Heart right ventricle (tissue), 16 donors: ENCODE data around the gene HDAC9. TPM values are rescaled to one million over a fixed set of nuclear protein-coding genes. Genes with fewer than 3 reads are reported as not detected.

Experiments used
- ATAC-seq, 8 donors: fragments of 200-7000 bp; cut with Tn5 transposase; one replicate each; pipeline ENCODE4 v1.9.1; 2020; ENCODE audit warnings: mild to moderate bottlenecking in 8 of 8, moderate library complexity in 8 of 8, moderate number of reproducible peaks in 1 of 8
- DNase-seq, 2 donors: peaks; one replicate each; pipeline ENCODE4 v3.0.0-alpha.2; 2020
- H3K27ac ChIP-seq, 10 donors: fragments of 200-600 bp; sonication (generic) in 2 of 10; one replicate each; pipeline versions ENCODE4 v1.5.0 to v1.8.0; 2020 to 2022; ENCODE audit warnings: mild to moderate bottlenecking in 3 of 10
- H3K27me3 ChIP-seq, 7 donors: fragments of 200-600 bp; one replicate each; pipeline ENCODE4 v1.8.0; 2021 to 2022; ENCODE audit warnings: mild to moderate bottlenecking in 2 of 7
- H3K36me3 ChIP-seq, 9 donors: fragments of 200-600 bp; sonication (generic) in 1 of 9; one replicate each; pipeline versions ENCODE4 v1.5.0 to v1.8.0; 2020 to 2022; ENCODE audit warnings: mild to moderate bottlenecking in 2 of 9
- H3K4me1 ChIP-seq, 9 donors: fragments of 200-600 bp; sonication (generic) in 1 of 9; one replicate each; pipeline versions ENCODE4 v1.5.0 to v1.8.0; 2020 to 2022; ENCODE audit warnings: mild to moderate bottlenecking in 4 of 9
- H3K4me3 ChIP-seq, 10 donors: fragments of 200-600 bp; sonication (generic) in 2 of 10; one replicate each; pipeline versions ENCODE4 v1.5.0 to v1.8.0; 2020 to 2022; ENCODE audit warnings: mild to moderate bottlenecking in 7 of 10, moderate library complexity in 2 of 10
- H3K9me3 ChIP-seq, 11 donors: fragments of 200-600 bp in 10 of 11; sonication (generic) in 2 of 11; one replicate each; pipeline versions ENCODE4 v1.5.0 to v1.8.0; 2013 to 2022; ENCODE audit warnings: mild to moderate bottlenecking in 2 of 11, control low read depth in 1 of 11, moderate library complexity in 1 of 11
- WGBS, 2 donors: extraction: QIAGEN DNeasy Blood & Tissue Kit; methylation state at CpG; one replicate each; pipeline ENCODE4 v1.1.7; 2013; ENCODE audit warnings: inconsistent platforms in 1 of 2; 5-methylcytosine and 5-hydroxymethylcytosine counted together
- intact Hi-C, 10 donors: fragments of 100-400 bp; cut with DNase I; formaldehyde crosslinking; loops; one replicate each; pipeline versions ENCODE4 v1.11.1 to v1.14.2; 2022
- polyA plus RNA-seq, 2 donors: library from polyadenylated mRNA; stranded (reverse); fragments of 200-250 nt; gene quantifications; one replicate each; pipeline ENCODE4 v1.2.3, GENCODE V29; 2013
- total RNA-seq, 10 donors: library from RNA; stranded (reverse); fragmentation: NEBNext Ultra II Directional in 3 of 10; extraction: Animal tissue kit (Norgen Biotek cat#: 25700) in 3 of 10; gene quantifications; one replicate each; pipeline versions ENCODE4 v1.2.1 to v1.2.4, GENCODE V29; 2021 to 2023
- TF ChIP-seq, protein P1 (sequence below), 9 donors: fragments of 200-600 bp; sonication (generic) in 2 of 9; IDR thresholded peaks; one replicate each; pipeline versions ENCODE4 v1.5.0 to v1.8.0; 2021 to 2022; ENCODE audit warnings: antibody characterized with exemption in 9 of 9, mild to moderate bottlenecking in 5 of 9, moderate library complexity in 1 of 9
- donor health status: Arrhythmogenic right ventricular cardiomyopathy.
- donor health status: ischemic (EF 13 %, LVEDD 7.1; RV severe dilation, severe dysfunction).
- donor health status: healthy with polysubstance abuse.
- donor health status: DM: no; HTN: yes; CAD: no.
- donor health status: DM: no; HTN: no; CAD: no.
- donor health status: ischemic (EF 25% LVEDD 6.9; RV normal size, moderate dysfunction).
- donor health status: ischemic (EF 25% LVEDD 5.7; RV mildly dilated, moderate dysfunction).
- donor health status: healthy.
- donor health status: DM: yes; HTN: yes; CAD: no.
- donor health status: Ischemic cardiomyopathy.
- donor health status: ischemic (EF 35%, LVEDD 5.7; RV mildly dilated, moderate dysfunction).
- donor health status: nonischemic (EF 11% LVEDD 7.7; RV severe dilation, severe dysfunction).
- donor health status: DM: yes; HTN: yes; CAD: no.
- donor health status: PGD.
- donor health status: ischemic (EF 29% LVEDD 5.4; RV normal size, mild dysfunction).
- donor health status: nonischemic (EF 23%, LVEDD 6.1; RV moderate dilation, normal function).

Gene HDAC9
- total and polyA plus RNA-seq, 12 donors: 1.9 to 66.1 (median 38.6) TPM

GRCh38 chr7:18941207-18941606 is 445.7 kb downstream of the HDAC9 start:
- intact Hi-C loops: loop anchor here in 2 of 10 donors (10.0 kb wide), 2 partner anchors 64 to 114 kb away; no protein-coding TSS in a partner anchor
- no peaks in the 10 kb centered on the region for H3K27me3 ChIP-seq
- no peak overlapping the region for H3K4me3 ChIP-seq
- TF ChIP-seq, protein P1, sequence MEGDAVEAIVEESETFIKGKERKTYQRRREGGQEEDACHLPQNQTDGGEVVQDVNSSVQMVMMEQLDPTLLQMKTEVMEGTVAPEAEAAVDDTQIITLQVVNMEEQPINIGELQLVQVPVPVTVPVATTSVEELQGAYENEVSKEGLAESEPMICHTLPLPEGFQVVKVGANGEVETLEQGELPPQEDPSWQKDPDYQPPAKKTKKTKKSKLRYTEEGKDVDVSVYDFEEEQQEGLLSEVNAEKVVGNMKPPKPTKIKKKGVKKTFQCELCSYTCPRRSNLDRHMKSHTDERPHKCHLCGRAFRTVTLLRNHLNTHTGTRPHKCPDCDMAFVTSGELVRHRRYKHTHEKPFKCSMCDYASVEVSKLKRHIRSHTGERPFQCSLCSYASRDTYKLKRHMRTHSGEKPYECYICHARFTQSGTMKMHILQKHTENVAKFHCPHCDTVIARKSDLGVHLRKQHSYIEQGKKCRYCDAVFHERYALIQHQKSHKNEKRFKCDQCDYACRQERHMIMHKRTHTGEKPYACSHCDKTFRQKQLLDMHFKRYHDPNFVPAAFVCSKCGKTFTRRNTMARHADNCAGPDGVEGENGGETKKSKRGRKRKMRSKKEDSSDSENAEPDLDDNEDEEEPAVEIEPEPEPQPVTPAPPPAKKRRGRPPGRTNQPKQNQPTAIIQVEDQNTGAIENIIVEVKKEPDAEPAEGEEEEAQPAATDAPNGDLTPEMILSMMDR (IDR thresholded peaks at IDR 0.05): no peak
- peaks cover 0 to 12% (median 4%) of the 10 kb centered on the region in 9 donors for H3K4me1 ChIP-seq
- no peaks in the 10 kb centered on the region for H3K9me3 ChIP-seq
- H3K27ac ChIP-seq: no peak overlapping the region
- no peaks in the 10 kb centered on the region for H3K36me3 ChIP-seq
- DNase-seq: no peak
- ATAC-seq: no peak
- WGBS, 2 donors: 32 to 41% methylated on average over 2 of the region's 2 CpGs

DNA sequence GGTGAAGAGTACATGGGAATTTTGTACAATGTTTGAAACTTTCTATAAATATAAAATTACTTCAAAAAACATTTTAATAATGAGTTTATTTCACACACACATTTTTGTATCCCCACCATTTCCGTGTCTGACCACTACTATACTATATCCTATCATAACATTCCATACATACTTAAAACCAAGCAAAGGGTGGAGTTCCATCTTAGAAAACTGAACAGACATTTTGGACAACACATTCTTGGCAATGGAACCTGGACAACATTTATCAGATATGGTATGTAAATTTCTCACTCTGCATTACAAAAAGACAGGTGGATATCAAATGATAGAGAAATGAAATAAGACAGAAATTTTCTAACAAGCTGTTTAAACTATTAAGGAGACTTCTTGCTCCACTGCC is 453.0 kb downstream of the HDAC9 start:
- Histone ChIP-seq H3K4me3 (no peak overlapping the region), H3K27me3 (no peaks in the 10 kb centered on the region), H3K36me3 (no peaks in the 10 kb centered on the region), H3K9me3 (no peaks in the 10 kb centered on the region), H3K27ac (no peak overlapping the region), H3K4me1 (no peaks in the 10 kb centered on the region)
- DNase-seq: no peak
- 71 to 72% methylated on average over 1 of the region's 1 CpG for WGBS, 2 donors
- ATAC-seq: no peak
- intact Hi-C loops: loop anchor here in 2 of 10 donors (10.0 kb wide), 2 partner anchors 56 to 106 kb away; no protein-coding TSS in a partner anchor
- TF ChIP-seq, protein P1 (IDR thresholded peaks at IDR 0.05): no peak

DNA sequence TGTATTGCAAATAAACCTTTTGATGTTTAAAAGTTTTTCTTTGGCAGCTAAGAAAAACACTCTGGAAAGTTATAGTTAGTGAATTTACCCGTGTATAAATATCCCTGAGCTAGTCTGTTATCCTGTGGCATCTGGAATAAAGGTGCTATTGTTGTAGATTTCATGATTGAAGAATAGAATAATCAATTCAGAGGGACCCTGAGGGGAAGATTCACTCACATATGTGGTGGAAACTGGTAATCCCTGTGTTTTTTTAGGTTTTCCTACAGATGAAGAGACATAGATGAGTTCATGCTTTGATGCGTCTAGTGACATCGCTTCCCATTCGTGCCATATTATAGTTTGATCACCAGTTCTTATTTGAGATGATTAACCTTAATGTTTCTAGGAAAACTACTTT is 457.3 kb downstream of the HDAC9 start:
- TF ChIP-seq, protein P1 (IDR thresholded peaks at IDR 0.05): no peak
- Histone ChIP-seq H3K36me3 (no peaks in the 10 kb centered on the region), H3K9me3 (no peaks in the 10 kb centered on the region), H3K27ac (no peak overlapping the region), H3K4me1 (no peaks in the 10 kb centered on the region), H3K4me3 (no peak overlapping the region), H3K27me3 (no peaks in the 10 kb centered on the region)
- DNase-seq: no peak
- WGBS, 2 donors: 90 to 92% methylated on average over 4 of the region's 4 CpGs
- intact Hi-C loops: no loop called here
- no peak for ATAC-seq

- ATAC-seq: no peak
- H3K27me3 ChIP-seq: no peaks in the 10 kb centered on the region
- no peak for DNase-seq
- 76 to 80% methylated on average over 4 of the region's 4 CpGs for WGBS, 2 donors
- H3K36me3 ChIP-seq: no peaks in the 10 kb centered on the region
- intact Hi-C loops: no loop called here
- no peaks in the 10 kb centered on the region for H3K4me1 ChIP-seq
- no peaks in the 10 kb centered on the region for H3K9me3 ChIP-seq
- no peak overlapping the region for H3K27ac ChIP-seq
- TF ChIP-seq, protein P1 (IDR thresholded peaks at IDR 0.05): no peak
- H3K4me3 ChIP-seq: no peak overlapping the region
Measured at GRCh38 chr7:18958627-18959026, 463.1 kb downstream of the HDAC9 start.
